ENCODE measurements around the gene CLTB. TPM values are rescaled to one million over a fixed set of nuclear protein-coding genes. Genes with fewer than 3 reads are reported as not detected.

The CLTB gene
- total RNA-seq, 1 experiment from 2014 or later: 34.5 TPM

DNA sequence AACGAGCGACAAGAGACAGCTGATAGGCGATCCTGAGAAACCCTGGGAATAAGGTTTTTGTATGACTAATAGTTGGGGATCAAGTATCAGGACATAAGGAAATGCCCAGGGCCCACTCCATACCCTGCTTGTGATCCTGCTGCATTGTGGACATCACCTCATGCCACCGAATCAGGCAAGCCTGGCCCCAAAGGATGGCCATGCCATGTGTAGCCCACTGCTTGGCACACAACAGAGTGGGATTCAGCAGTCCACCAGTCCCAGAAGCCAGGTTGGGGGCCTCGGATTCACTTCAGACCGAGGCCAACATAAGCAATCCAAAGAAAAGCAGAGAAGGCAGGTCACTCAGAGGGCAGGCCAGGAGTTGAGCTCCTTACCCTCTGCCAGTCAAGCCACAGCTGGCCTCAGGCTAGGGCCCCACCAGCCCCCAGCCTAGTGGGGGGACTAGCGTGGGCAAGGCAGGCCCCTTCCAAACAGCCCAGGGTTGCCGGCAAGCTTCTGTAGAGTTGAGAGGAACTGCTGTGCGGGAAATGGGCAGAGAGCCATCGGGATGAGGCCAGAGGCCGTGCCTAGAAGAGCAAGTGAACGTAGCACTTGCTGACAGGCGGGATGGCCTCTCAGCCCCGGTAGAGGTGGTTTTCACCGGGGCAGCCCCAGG is 33.0 kb downstream of the CLTB start:
- Histone ChIP-seq H3K79me1 (ENCODE audit: insufficient read depth, low read depth, low read length, poor library complexity, severe bottlenecking) (no peaks in the 10 kb centered on the region), H4K91ac (ENCODE audit: insufficient read length, low read depth, low read length) (no peak overlapping the region), H2BK12ac (ENCODE audit: insufficient read length, low read depth, low read length) (no peak overlapping the region), H3K4me2 (ENCODE audit: insufficient read depth, insufficient read length, low read length) (no peak overlapping the region), H3K14ac (ENCODE audit: insufficient read depth, low read length) (no peak overlapping the region), H3K23me2 (ENCODE audit: insufficient read length, low read depth, low read length, poor library complexity, severe bottlenecking) (peaks cover 3% of the 10 kb centered on the region), H3K18ac (ENCODE audit: insufficient read length, low read depth, low read length) (no peak overlapping the region), H2BK15ac (ENCODE audit: low read depth, low read length) (no peak overlapping the region), H4K20me1 (ENCODE audit: control insufficient read depth, insufficient read depth, insufficient read length) (no peaks in the 10 kb centered on the region), H2BK5ac (ENCODE audit: insufficient read length, low read length) (no peak overlapping the region), H3K4me1 (ENCODE audit: insufficient read depth, low read length) (no peaks in the 10 kb centered on the region), H3K4ac (ENCODE audit: low read depth, low read length) (no peak overlapping the region), H3K9me3 (ENCODE audit: control insufficient read depth, low read depth, low read length) (no peaks in the 10 kb centered on the region), H4K8ac (replicated peaks; ENCODE audit: insufficient read length, low read depth, low read length) (no peak overlapping the region), H2AK5ac (ENCODE audit: insufficient read length, low read length) (no peak overlapping the region), H3K9ac (ENCODE audit: extremely low read depth, insufficient read length, low read length) (no peak overlapping the region), H4K5ac (ENCODE audit: insufficient read length, low read depth, low read length) (no peak overlapping the region), H3K27me3 (ENCODE audit: insufficient read depth, low read length) (no peaks in the 10 kb centered on the region), H2BK20ac (ENCODE audit: low read depth, low read length, poor library complexity, severe bottlenecking) (no peak overlapping the region), H3T11ph (ENCODE audit: low read length) (no peak overlapping the region), H3K27ac (ENCODE audit: insufficient read length, low read depth, low read length) (no peak overlapping the region), H3K23ac (ENCODE audit: insufficient read length, low read depth, low read length) (no peak overlapping the region), H3K56ac (ENCODE audit: insufficient read length, low read depth, low read length) (no peak overlapping the region), H2AFZ (ENCODE audit: low read length) (no peak overlapping the region), H3K79me2 (ENCODE audit: insufficient read depth, low read length) (peaks cover 8% of the 10 kb centered on the region; the same call in 1 of the 2 replicates), H2BK120ac (ENCODE audit: low read depth, low read length, poor library complexity, severe bottlenecking) (no peak overlapping the region)
- Mint-ChIP-seq H3K27me3 (ENCODE audit: low read depth) (no peaks in the 10 kb centered on the region), H3K4me1 (peaks cover 9 to 10% of the 10 kb centered on the region in 2 experiments), H3K4me3 (no peak overlapping the region), H3K27ac (no peak overlapping the region), H3K36me3 (ENCODE audit: insufficient read depth in 1 of 3, low read depth in 3 of 3) (peaks cover 35 to 81% (median 43%) of the 10 kb centered on the region in 3 experiments), H3K9me3 (no peaks in the 10 kb centered on the region)
- no CpG with 5 or more reads among the region's 15 CpGs for WGBS (ENCODE audit: extremely low coverage, insufficient read length, low lambda C conversion rate)
- no peak for DNase-seq
- no peak for TF ChIP-seq CTCF (conservative IDR thresholded peaks at IDR 0.05)

Measured in H9 (cell line).